BLaER1 treated with 17β-estradiol and CSF1 and Interleukin-3, amounts not matched to agents 10 nM and 100 nM (cell line): Measurements from ENCODE around the gene TMCO1.
"Not testable (repeated sequence)": the region's sequence is repeated elsewhere in the genome, so short reads cannot be mapped to it uniquely, and the experiment has no call there.

ENCODE experiments used
- H3K27ac ChIP-seq, 11 experiments: shearing (Covaris generic); formaldehyde crosslinking; 2 replicates each; pipeline ENCODE4 v1.8.1; 2022
- H3K27me3 ChIP-seq, 11 experiments: shearing (Covaris generic); formaldehyde crosslinking; 2 replicates each; pipeline ENCODE4 v1.8.1; 2022
- H3K36me3 ChIP-seq, 11 experiments: shearing (Covaris generic); formaldehyde crosslinking; 2 replicates each; pipeline ENCODE4 v1.8.1; 2022
- H3K4me1 ChIP-seq, 10 experiments: shearing (Covaris generic); formaldehyde crosslinking; 2 replicates each; pipeline ENCODE4 v1.8.1; 2022
- H3K4me2 ChIP-seq, 11 experiments: shearing (Covaris generic); formaldehyde crosslinking; 2 replicates each; pipeline ENCODE4 v1.8.1; 2022
- H3K4me3 ChIP-seq, 10 experiments: shearing (Covaris generic); formaldehyde crosslinking; 2 replicates each; pipeline ENCODE4 v1.8.1; 2022
- H3K9ac ChIP-seq, 11 experiments: shearing (Covaris generic); formaldehyde crosslinking; 2 replicates each; pipeline ENCODE4 v1.8.1; 2022
- H3K9me3 ChIP-seq, 11 experiments: shearing (Covaris generic); formaldehyde crosslinking; replicated peaks in 1 of 11; 2 replicates each; pipeline ENCODE4 v1.8.1; 2022
- H4K20me1 ChIP-seq, 11 experiments: shearing (Covaris generic); formaldehyde crosslinking; 2 replicates each; pipeline ENCODE4 v1.8.1; 2022
- Cebpa-rat ChIP-seq, 11 experiments: shearing (Covaris generic); IDR thresholded peaks; 2 replicates each; pipeline ENCODE4 v1.8.1; 2022

Gene TMCO1

DNA sequence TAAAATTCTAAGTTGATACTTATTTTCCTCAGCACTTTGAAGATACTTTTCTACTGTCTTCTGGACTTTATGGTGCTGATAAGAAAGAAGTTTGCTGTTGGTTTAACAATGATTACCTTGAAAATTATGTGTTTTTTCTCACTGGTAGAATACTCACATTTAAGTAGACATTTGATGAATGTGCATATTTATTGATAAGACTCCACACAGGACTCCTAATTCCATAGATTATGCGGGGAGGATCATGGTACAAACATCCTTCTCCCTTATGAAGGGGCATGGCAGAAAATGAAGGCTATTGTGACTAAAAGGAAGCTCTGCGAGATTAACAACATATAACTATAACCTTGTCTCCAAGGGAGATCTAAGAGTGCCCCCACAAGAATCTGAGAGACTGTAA, 41.8 kb downstream of the TMCO1 start:
- peaks cover 29 to 61% (median 34%) of the 10 kb centered on the region in 11 experiments; a peak in 21 of 22 replicates for H3K36me3 ChIP-seq
- H3K9me3 ChIP-seq: no peaks in the 10 kb centered on the region
- no peak overlapping the region for H3K9ac ChIP-seq
- H3K4me1 ChIP-seq: no peaks in the 10 kb centered on the region
- TF ChIP-seq Cebpa-rat (IDR thresholded peaks at IDR 0.05): no peak
- H3K27ac ChIP-seq: no peak overlapping the region
- no peak overlapping the region for H3K4me2 ChIP-seq
- H3K4me3 ChIP-seq: no peak overlapping the region
- no peaks in the 10 kb centered on the region for H4K20me1 ChIP-seq
- no peaks in the 10 kb centered on the region for H3K27me3 ChIP-seq

DNA sequence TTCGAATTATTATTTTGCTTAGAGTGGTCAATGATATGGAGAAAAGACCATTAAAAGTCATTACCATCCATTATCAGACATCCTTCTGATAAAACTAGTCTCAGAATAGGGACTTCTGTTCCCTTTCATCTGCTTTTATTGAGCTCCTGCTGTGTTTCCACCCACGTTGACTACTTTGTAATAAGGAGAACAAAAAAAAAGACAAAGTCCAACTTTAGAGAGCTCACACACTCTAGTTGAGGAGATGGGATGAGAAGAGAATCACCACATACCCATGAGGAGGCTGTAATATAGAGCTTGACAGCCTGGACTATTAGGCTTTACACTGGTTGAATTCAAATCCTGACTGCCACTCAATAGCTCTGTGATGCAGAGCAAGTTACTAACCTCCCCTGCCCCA, 42.5 kb downstream of the TMCO1 start:
- Histone ChIP-seq H3K27ac (no peak overlapping the region), H3K36me3 (peaks cover 29 to 54% (median 32%) of the 10 kb centered on the region in 11 experiments; a peak in 21 of 22 replicates), H3K4me1 (no peaks in the 10 kb centered on the region), H4K20me1 (no peaks in the 10 kb centered on the region), H3K27me3 (no peaks in the 10 kb centered on the region), H3K4me3 (no peak overlapping the region), H3K9me3 (no peaks in the 10 kb centered on the region), H3K9ac (no peak overlapping the region), H3K4me2 (no peak overlapping the region)
- TF ChIP-seq Cebpa-rat (IDR thresholded peaks at IDR 0.05): no peak

DNA sequence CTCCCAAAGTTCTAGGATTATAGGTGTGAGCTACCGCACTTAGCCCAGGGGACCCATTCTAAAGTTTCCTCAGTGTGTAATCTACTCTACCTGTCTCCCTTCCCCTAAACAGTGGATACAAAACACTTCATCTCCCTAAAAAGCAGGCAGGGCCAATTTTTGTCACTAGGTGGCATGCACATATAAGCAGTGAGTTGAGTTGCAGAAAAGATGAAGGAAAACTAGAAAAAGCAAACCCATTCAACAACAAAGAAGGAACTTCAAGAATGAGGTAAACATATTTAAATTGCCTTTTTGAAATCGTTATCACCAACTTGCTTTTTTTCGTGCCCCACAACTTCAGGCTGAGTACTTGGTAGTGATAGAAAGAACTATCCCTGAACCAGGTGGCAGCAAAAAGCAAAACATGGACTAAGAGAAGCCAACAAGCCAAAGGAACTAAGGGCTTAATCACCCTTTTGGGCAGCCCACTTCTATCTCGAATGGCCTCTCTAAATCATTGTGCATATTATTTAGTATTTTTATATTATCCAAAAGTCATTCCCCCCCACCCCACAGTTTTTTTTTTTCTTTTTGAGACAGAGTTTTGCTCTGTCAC, 50.7 kb downstream of the TMCO1 start:
- Histone ChIP-seq H3K27ac (no peak overlapping the region), H3K9me3 (0 out of 22 replicates have a peak, but pooled peaks cover 0 to 4% (median 0%) of the 10 kb centered on the region in 11 experiments), H3K4me1 (no peaks in the 10 kb centered on the region), H4K20me1 (no peaks in the 10 kb centered on the region), H3K9ac (no peak overlapping the region), H3K4me3 (no peak overlapping the region), H3K27me3 (no peaks in the 10 kb centered on the region), H3K4me2 (peak overlapping the region in 1 of 11 experiments; percentile 7; a peak in 1 of 22 replicates), H3K36me3 (no peaks in the 10 kb centered on the region)
- TF ChIP-seq Cebpa-rat (IDR thresholded peaks at IDR 0.05): no peak

DNA sequence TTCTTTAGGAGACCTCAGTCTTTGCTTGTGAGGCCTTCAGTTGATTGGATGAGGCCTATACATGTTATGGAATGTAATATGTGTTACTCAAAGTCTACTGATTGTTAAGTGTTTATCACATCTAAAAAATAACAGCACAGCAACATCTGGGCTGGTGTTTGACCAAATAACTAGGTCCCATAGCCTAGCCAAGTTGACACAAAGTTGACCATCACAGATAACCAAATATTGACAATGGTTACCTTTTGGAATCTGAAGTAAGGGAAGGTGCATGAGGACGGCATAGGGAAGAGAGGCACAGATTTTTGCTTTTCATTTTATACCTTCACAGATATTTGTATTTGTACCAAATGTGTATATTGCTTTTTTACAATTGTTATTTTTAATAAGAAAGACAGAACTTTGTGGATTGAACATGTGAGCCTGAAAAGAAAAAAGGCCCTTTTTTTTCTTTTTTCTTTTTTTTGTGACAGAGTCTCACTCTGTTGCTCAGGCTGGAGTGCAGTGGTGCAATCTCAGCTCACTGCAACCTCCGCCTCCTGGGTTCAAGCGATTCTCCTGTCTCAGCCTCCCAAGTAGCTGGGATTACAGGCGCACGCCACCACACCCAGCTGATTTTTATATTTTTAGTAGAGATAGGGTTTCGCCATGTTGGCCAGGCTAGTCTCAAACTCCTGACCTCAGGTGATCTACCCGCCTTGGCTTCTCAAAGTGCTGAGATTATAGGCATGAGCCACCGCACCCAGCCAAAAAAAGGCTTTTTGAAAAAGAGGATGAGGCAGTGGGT, 52.2 kb downstream of the TMCO1 start:
- H3K4me3 ChIP-seq, H3K9me3 ChIP-seq, H3K4me2 ChIP-seq, H3K9ac ChIP-seq, H3K27me3 ChIP-seq, H3K36me3 ChIP-seq, H3K27ac ChIP-seq, H3K4me1 ChIP-seq, H4K20me1 ChIP-seq: not testable (repeated sequence)

DNA sequence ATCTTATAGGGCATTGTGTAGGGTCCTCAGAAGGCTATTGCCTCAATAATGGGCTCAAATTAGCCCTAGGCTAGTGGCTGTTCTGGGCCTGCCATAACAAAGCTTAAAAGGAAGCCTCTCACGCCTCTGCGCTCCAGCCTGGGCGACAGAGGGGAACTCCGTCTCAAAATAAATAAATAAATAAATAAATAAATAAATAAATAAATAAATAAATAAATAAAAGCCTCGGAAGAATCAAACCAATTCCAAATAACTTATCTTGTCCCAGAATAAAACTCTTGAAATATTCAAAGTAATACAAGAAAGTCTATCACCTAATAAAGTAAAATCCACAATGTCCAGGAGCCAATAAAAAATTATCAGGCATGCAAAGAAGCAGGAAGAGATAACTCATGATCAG, 55.9 kb downstream of the TMCO1 start:
- H4K20me1 ChIP-seq: no peaks in the 10 kb centered on the region
- peaks cover 0 to 13% (median 3%) of the 10 kb centered on the region in 10 experiments; a peak in 9 of 20 replicates for H3K4me1 ChIP-seq
- no peaks in the 10 kb centered on the region for H3K36me3 ChIP-seq
- no peaks in the 10 kb centered on the region for H3K27me3 ChIP-seq
- no peak for TF ChIP-seq Cebpa-rat (IDR thresholded peaks at IDR 0.05)
- H3K4me2 ChIP-seq: no peak overlapping the region
- H3K9me3 ChIP-seq: 0 out of 22 replicates have a peak, but pooled peaks cover 0 to 5% (median 0%) of the 10 kb centered on the region in 11 experiments
- H3K4me3 ChIP-seq: no peak overlapping the region
- H3K27ac ChIP-seq: no peak overlapping the region
- no peak overlapping the region for H3K9ac ChIP-seq

DNA sequence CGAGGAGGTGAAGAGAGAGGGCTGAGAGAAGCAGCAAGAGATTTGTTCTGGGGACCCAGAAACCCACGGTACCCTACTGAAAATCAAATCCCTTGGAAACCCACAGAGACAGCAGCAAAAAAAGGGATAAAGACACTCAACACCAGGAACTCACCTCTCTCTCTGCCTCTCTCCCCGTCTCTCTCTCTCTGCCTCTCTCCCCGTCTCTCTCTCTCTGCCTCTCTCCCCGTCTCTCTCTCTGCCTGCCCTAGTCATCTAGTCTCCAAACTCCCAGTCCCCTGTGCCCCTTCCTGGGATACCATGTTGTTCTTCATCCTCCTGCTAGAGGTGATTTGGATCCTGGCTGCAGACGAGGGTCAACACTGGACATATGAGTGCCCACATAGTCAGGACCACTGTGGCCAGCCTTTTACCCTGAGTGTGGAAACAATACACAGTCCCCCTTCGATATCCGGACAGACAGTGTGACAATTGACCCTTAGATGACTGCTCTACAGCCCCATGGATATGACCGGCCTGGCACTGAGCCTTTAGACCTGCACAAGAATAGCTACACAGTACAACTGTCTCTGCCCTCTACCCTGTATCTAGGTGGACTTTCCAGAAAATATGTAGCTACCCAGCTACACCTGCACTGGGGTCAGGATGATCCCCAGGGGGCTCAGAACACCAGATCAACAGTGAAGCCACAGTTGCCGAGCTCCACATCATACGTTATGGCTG, 60.5 kb downstream of the TMCO1 start:
- H3K9ac ChIP-seq: no peak overlapping the region
- H3K36me3 ChIP-seq: no peaks in the 10 kb centered on the region
- no peaks in the 10 kb centered on the region for H3K27me3 ChIP-seq
- 0 out of 22 replicates have a peak, but pooled peaks cover 0 to 4% (median 0%) of the 10 kb centered on the region in 11 experiments for H3K9me3 ChIP-seq
- no peak for TF ChIP-seq Cebpa-rat (IDR thresholded peaks at IDR 0.05)
- peaks cover 0 to 13% (median 3%) of the 10 kb centered on the region in 10 experiments; a peak in 9 of 20 replicates for H3K4me1 ChIP-seq
- H4K20me1 ChIP-seq: no peaks in the 10 kb centered on the region
- no peak overlapping the region for H3K4me2 ChIP-seq
- no peak overlapping the region for H3K4me3 ChIP-seq
- no peak overlapping the region for H3K27ac ChIP-seq

DNA sequence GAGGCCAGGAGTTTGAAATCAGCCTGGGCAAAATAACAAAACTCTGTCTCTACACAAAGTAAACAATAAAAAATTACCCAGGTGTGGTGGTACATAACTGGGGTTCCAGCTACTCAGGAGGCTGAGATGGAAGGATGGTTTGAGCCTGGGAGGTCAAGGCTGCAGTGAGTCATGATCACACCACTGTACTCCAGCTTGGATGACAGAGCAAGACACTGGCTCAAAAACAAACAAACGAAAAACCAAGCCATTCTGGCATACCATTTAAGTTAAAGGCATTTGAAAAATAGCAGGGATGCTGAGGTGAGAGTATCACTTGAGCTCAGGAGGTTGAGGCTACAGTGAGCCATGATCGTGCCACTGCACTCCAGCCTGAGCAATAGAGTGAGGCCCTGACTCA, 65.0 kb downstream of the TMCO1 start:
- Histone ChIP-seq H3K4me2 (no peak overlapping the region), H4K20me1 (no peaks in the 10 kb centered on the region), H3K4me1 (peaks cover 0 to 26% (median 21%) of the 10 kb centered on the region in 10 experiments; a peak in 14 of 20 replicates), H3K4me3 (no peak overlapping the region), H3K9ac (no peak overlapping the region), H3K27me3 (no peaks in the 10 kb centered on the region), H3K36me3 (no peaks in the 10 kb centered on the region), H3K27ac (no peak overlapping the region), H3K9me3 (no peaks in the 10 kb centered on the region)
- TF ChIP-seq Cebpa-rat (IDR thresholded peaks at IDR 0.05): no peak

DNA sequence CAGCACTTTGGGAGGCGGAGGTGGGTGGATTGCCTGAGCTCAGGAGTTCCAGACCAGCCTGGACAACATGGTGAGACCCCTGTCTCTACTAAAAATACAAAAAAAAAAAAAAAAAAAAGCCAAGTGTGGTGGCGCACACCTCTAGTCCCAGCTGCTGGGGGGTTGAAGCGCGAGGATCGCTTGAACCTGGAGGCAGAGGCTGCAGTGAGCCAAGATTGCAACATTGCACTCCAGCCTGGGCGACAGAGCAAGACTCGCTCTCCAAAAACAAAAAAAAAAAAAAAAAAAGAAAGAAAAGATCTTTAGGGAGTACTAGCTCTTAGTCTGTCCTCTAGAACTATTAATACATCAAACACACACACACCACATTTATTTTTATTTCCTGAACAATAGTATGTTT, 66.7 kb downstream of the TMCO1 start:
- H3K4me2 ChIP-seq: peak overlapping the region in 8 of 11 experiments; percentile 10 to 47 (median 33); a peak in 10 of 22 replicates
- peaks cover 0 to 10% (median 4%) of the 10 kb centered on the region in 11 experiments; a peak in 10 of 22 replicates for H4K20me1 ChIP-seq
- peaks cover 7 to 33% (median 29%) of the 10 kb centered on the region in 10 experiments for H3K4me1 ChIP-seq
- H3K9ac ChIP-seq, H3K9me3 ChIP-seq, H3K36me3 ChIP-seq, H3K4me3 ChIP-seq, H3K27me3 ChIP-seq: not testable (repeated sequence)
- peak in 2 of 11 experiments; percentile 37 to 58; a peak in 2 of 22 replicates for TF ChIP-seq Cebpa-rat (IDR thresholded peaks at IDR 0.05)
- peak overlapping the region in 4 of 11 experiments; percentile 14 to 57 (median 48); a peak in 5 of 22 replicates for H3K27ac ChIP-seq

DNA sequence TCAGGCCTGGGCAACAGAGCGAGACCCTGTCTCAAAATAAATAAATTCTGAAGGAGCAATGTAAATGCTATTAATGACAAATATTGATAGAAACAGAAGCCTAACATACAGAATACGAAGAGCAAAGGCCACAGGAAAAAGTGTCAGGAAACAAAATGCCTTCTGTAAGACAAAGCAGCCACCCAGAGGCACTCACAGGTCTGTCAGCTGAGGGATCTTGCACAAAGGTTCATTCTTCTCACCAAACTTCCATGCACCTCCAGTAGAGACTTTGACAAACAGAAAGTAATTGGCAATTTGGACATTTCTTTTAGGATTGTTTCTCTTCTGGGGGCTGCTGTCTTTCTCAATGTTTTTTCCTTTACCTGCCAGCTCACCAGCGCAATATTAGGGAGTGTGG, 69.1 kb downstream of the TMCO1 start:
- Histone ChIP-seq H3K4me2 (peak overlapping the region in 10 of 11 experiments; percentile 70 to 92 (median 84); a peak in 17 of 22 replicates), H3K27me3 (no peaks in the 10 kb centered on the region), H4K20me1 (peaks cover 0 to 31% (median 17%) of the 10 kb centered on the region in 11 experiments; a peak in 15 of 22 replicates), H3K36me3 (peaks cover 3 to 13% (median 6%) of the 10 kb centered on the region in 11 experiments), H3K27ac (no peak overlapping the region), H3K9ac (no peak overlapping the region), H3K4me3 (0 out of 20 replicates have a peak overlapping the region, but pooled peaks of 1 of the 10 experiments have one; percentile 79), H3K4me1 (peaks cover 25 to 50% (median 41%) of the 10 kb centered on the region in 10 experiments), H3K9me3 (peaks cover 0 to 5% (median 3%) of the 10 kb centered on the region in 11 experiments; a peak in 10 of 22 replicates)
- TF ChIP-seq Cebpa-rat (IDR thresholded peaks at IDR 0.05): no peak
